Osteoblast (primary cell): ENCODE data around the gene PRSS37. TPM values are rescaled to one million over a fixed set of nuclear protein-coding genes. Genes with fewer than 3 reads are reported as not detected.

Source experiments
- DNase-seq: peaks from one replicate; pipeline ENCODE4 v3.0.0; 2011; ENCODE audit warnings: low spot score, mixed read lengths; ENCODE audit not compliant: insufficient read length; ENCODE audit errors: missing footprints
- H2AFZ ChIP-seq: 2 replicates; pipeline ENCODE4 v1.6.0; 2011; ENCODE audit warnings: mild to moderate bottlenecking, low read length
- H3K27ac ChIP-seq: 2 replicates; pipeline ENCODE4 v1.5.1; 2011; ENCODE audit warnings: mild to moderate bottlenecking, low read depth, low read length, moderate library complexity
- H3K27me3 ChIP-seq: 2 replicates; pipeline ENCODE4 v1.6.0; 2012; ENCODE audit warnings: mild to moderate bottlenecking, control low read depth, inconsistent platforms, low read length, moderate library complexity; ENCODE audit not compliant: insufficient read depth
- H3K36me3 ChIP-seq: 2 replicates; pipeline ENCODE4 v1.5.1; 2011; ENCODE audit warnings: mild to moderate bottlenecking, low read length, control low read depth, moderate library complexity; ENCODE audit not compliant: insufficient read depth
- H3K4me1 ChIP-seq: 2 replicates; pipeline ENCODE4 v1.5.1; 2011; ENCODE audit warnings: mild to moderate bottlenecking, low read length, control low read depth, moderate library complexity; ENCODE audit not compliant: insufficient read depth
- H3K4me2 ChIP-seq: 2 replicates; pipeline ENCODE4 v1.6.0; 2011; ENCODE audit warnings: mild to moderate bottlenecking, low read length; ENCODE audit not compliant: insufficient read depth
- H3K4me3 ChIP-seq: fragments of 200-600 bp; sonication (generic); 3 replicates; pipeline ENCODE4 v1.5.1; 2012; ENCODE audit warnings: mild to moderate bottlenecking, low read length, inconsistent platforms; ENCODE audit not compliant: insufficient read depth
- H3K79me2 ChIP-seq: 2 replicates; pipeline ENCODE4 v1.6.0; 2012; ENCODE audit warnings: mild to moderate bottlenecking, low read length, control low read depth, inconsistent platforms; ENCODE audit not compliant: insufficient read depth
- H3K9me3 ChIP-seq: 2 replicates; pipeline ENCODE4 v1.5.1; 2011; ENCODE audit warnings: low read depth, low read length, control low read depth
- H4K20me1 ChIP-seq: 2 replicates; pipeline ENCODE4 v1.6.0; 2012; ENCODE audit warnings: mild to moderate bottlenecking, low read length, control low read depth; ENCODE audit not compliant: insufficient read depth
- total RNA-seq: library from RNA; depleted of rRNA; stranded (reverse); fragments of >200 nt; gene quantifications from 2 replicates; pipeline ENCODE4 v1.2.3, GENCODE V29; 2012
- TF ChIP-seq, protein P1 (sequence below): IDR thresholded peaks from 2 replicates; pipeline ENCODE4 v1.5.1; 2011; ENCODE audit warnings: mild to moderate bottlenecking, low read depth, low read length, moderate library complexity; ENCODE audit errors: extremely low read depth

PRSS37 gene
- total RNA-seq, 1 donor, result not detected

DNA sequence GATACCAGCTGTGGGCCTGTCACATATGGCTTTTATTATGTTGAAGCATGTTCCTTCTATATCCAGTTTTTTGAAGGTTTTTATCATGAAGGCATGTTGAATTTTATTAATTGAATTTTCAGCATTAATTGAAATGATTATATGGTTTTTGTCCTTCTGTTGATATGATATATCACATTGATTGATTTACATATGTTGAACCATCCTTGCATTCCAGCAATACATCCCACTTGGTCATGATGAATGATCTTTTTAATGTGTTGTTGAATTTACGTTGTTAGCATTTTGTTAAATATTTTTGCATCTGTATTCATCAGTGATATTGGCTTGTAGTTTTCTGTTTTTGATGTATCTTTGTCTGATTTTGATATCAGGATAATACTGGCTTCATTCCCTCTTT is 21.2 kb downstream of the PRSS37 start:
- Histone ChIP-seq H3K27me3 (no peaks in the 10 kb centered on the region), H3K4me3 (no peak overlapping the region), H3K4me2 (no peak overlapping the region), H3K36me3 (no peaks in the 10 kb centered on the region), H4K20me1 (no peaks in the 10 kb centered on the region), H3K79me2 (no peaks in the 10 kb centered on the region), H2AFZ (no peak overlapping the region), H3K9me3 (no peaks in the 10 kb centered on the region), H3K4me1 (no peaks in the 10 kb centered on the region), H3K27ac (no peak overlapping the region)
- TF ChIP-seq, protein P1, sequence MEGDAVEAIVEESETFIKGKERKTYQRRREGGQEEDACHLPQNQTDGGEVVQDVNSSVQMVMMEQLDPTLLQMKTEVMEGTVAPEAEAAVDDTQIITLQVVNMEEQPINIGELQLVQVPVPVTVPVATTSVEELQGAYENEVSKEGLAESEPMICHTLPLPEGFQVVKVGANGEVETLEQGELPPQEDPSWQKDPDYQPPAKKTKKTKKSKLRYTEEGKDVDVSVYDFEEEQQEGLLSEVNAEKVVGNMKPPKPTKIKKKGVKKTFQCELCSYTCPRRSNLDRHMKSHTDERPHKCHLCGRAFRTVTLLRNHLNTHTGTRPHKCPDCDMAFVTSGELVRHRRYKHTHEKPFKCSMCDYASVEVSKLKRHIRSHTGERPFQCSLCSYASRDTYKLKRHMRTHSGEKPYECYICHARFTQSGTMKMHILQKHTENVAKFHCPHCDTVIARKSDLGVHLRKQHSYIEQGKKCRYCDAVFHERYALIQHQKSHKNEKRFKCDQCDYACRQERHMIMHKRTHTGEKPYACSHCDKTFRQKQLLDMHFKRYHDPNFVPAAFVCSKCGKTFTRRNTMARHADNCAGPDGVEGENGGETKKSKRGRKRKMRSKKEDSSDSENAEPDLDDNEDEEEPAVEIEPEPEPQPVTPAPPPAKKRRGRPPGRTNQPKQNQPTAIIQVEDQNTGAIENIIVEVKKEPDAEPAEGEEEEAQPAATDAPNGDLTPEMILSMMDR, result no peak
- no peak for DNase-seq

DNA sequence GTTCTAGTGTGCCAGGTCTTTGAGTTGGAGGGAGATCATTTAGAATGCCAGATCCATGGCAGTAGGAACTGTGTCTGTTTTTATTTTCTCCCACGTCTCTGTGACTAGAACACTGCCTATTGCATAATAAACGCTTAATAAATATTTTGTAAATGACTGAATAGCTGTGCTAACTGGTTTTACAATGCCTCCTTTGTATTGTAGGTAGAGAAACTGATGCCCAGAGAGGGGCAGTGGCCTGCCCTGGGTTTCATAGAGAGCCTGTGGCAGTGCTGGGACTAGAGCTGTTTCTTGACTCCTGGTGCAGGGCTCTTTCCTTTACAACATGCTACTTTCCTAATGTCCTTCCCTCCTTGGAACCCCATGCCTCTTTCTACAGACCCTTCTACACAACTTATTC is 48.8 kb downstream of the PRSS37 start:
- Histone ChIP-seq H3K79me2 (no peaks in the 10 kb centered on the region), H4K20me1 (no peaks in the 10 kb centered on the region), H3K27ac (no peak overlapping the region), H3K27me3 (no peaks in the 10 kb centered on the region), H3K4me2 (no peak overlapping the region), H2AFZ (no peak overlapping the region), H3K36me3 (no peaks in the 10 kb centered on the region), H3K4me1 (no peaks in the 10 kb centered on the region), H3K4me3 (no peak overlapping the region), H3K9me3 (no peaks in the 10 kb centered on the region)
- TF ChIP-seq, protein P1, result no peak
- no peak for DNase-seq

DNA sequence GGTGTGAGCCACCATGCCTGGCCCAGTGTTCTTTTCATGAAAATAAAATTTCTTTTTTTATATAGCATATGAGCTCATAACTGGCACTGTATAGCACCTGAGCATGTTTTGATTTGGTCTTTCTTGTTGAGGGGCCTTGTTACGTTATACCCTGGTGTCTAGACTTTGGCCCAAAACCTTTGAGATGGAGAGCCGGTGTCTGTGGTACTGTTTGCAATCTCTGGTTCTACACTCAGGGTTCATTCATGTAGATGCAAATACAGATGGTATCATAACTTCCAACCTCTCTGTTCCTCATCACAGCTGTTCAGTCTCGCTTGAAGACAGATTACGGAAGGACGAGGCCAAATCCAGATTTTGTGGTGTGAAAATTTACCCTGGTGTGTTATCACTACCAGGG is 51.4 kb downstream of the PRSS37 start, which contains the start of gene TAS2R5:
Gene TAS2R5, plus strand, starts transcription at position 301 of the 400 bp plus-strand sequence. CDS start 145 bp downstream, outside the sequence.
- TF ChIP-seq, protein P1, result no peak
- Histone ChIP-seq H3K4me1 (no peaks in the 10 kb centered on the region), H3K4me2 (no peak within 1 kb of the TSS), H3K4me3 (no peak within 1 kb of the TSS), H3K79me2 (no peaks in the 10 kb centered on the region), H2AFZ (no peak within 1 kb of the TSS), H3K9me3 (no peaks in the 10 kb centered on the region), H3K27me3 (no peaks in the 10 kb centered on the region), H3K27ac (no peak within 1 kb of the TSS), H3K36me3 (no peaks in the 10 kb centered on the region), H4K20me1 (no peaks in the 10 kb centered on the region)
- DNase-seq, result no peak

DNA sequence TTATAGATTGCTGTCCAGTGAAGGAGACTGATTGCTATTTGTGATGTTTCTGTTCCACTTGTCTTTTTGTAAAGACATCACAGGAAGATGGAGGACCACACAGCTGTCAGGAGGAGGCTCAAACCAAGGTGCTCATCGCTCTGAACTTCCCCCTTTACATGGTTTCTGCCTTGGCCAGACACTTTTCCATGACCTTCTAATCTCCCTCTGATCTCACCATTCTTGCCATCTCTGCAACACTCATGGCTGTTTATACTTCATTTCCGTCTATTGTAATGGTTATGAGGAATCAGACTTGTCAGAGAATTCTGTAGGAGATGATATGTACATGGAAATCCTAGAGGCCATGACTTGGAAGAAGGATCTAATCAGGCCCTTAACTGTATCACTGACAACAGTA is 53.0 kb downstream of the PRSS37 start:
- no peaks in the 10 kb centered on the region for H3K9me3 ChIP-seq
- no peak overlapping the region for H2AFZ ChIP-seq
- H3K27ac ChIP-seq, result no peak overlapping the region
- H3K4me1 ChIP-seq, result no peaks in the 10 kb centered on the region
- no peaks in the 10 kb centered on the region for H3K27me3 ChIP-seq
- DNase-seq, result no peak
- no peaks in the 10 kb centered on the region for H3K36me3 ChIP-seq
- H3K79me2 ChIP-seq, result no peaks in the 10 kb centered on the region
- no peaks in the 10 kb centered on the region for H4K20me1 ChIP-seq
- no peak overlapping the region for H3K4me3 ChIP-seq
- TF ChIP-seq, protein P1, result no peak
- H3K4me2 ChIP-seq, result no peak overlapping the region

Other genes starting within 250 kb of the PRSS37 start
- gene DENND11, start 139.3 kb downstream of the PRSS37 start, total RNA-seq, result 7.6 and 8.0 TPM in 2 replicates
- gene WEE2, start 133.1 kb downstream of the PRSS37 start, total RNA-seq, result not detected in 2 replicates
- 88.3 and 96.4 TPM in 2 replicates for gene SSBP1, start 103.1 kb downstream of the PRSS37 start, total RNA-seq
- gene TAS2R3, start 77.4 kb downstream of the PRSS37 start, total RNA-seq, result 1.4 and 3.2 TPM in 2 replicates
- 1.4 and 2.9 TPM in 2 replicates for gene TAS2R4, start 64.8 kb downstream of the PRSS37 start, total RNA-seq
- gene TAS2R5, start 51.3 kb downstream of the PRSS37 start, total RNA-seq, result 0.72 and 1.8 TPM in 2 replicates
- not detected in 2 replicates for gene OR9A4, start 74.9 kb upstream of the PRSS37 start, total RNA-seq
- gene CLEC5A, start 105.5 kb upstream of the PRSS37 start, total RNA-seq, result not detected in 2 replicates
- not detected in 2 replicates for gene TAS2R38, start 132.3 kb upstream of the PRSS37 start, total RNA-seq
- 0.36 and 0.59 TPM in 2 replicates for gene MGAM, start 154.4 kb upstream of the PRSS37 start, total RNA-seq